ENCODE measurements around the gene LOXL3.

DNA sequence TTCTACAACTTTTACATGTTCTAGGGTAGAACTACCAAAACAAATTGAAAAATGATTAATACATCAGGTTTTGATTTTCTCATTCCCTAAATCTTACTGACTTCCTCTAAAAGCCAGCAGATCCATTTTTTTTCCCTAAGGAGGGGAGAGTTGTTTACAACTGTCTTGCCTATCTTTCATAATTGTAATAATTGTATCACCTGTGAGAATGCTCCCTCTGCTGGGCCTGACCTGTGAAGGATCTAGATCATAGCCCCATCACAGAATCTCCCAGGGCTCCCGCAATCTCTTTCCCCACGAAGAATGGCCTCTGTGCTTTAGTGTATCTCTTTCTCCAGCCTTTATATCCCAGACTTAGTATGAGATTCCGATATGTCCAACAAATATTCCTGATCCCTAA is 9.1 kb downstream of the LOXL3 start:
- TF ChIP-seq, protein P1, sequence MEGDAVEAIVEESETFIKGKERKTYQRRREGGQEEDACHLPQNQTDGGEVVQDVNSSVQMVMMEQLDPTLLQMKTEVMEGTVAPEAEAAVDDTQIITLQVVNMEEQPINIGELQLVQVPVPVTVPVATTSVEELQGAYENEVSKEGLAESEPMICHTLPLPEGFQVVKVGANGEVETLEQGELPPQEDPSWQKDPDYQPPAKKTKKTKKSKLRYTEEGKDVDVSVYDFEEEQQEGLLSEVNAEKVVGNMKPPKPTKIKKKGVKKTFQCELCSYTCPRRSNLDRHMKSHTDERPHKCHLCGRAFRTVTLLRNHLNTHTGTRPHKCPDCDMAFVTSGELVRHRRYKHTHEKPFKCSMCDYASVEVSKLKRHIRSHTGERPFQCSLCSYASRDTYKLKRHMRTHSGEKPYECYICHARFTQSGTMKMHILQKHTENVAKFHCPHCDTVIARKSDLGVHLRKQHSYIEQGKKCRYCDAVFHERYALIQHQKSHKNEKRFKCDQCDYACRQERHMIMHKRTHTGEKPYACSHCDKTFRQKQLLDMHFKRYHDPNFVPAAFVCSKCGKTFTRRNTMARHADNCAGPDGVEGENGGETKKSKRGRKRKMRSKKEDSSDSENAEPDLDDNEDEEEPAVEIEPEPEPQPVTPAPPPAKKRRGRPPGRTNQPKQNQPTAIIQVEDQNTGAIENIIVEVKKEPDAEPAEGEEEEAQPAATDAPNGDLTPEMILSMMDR (IDR thresholded peaks at IDR 0.05) = peak in 1 of 4 experiments; percentile 6
- TF ChIP-seq POLR2A (IDR thresholded peaks at IDR 0.05) = no peak
- no peak for TF ChIP-seq POLR2AphosphoS5 (IDR thresholded peaks at IDR 0.05)

Measured in prostate gland (tissue), 2 donors.